ENCODE results near the gene CRTAC1. TPM values are rescaled to one million over a fixed set of nuclear protein-coding genes. Genes with fewer than 3 reads are reported as not detected.

Gene CRTAC1
- total and polyA plus RNA-seq, 12 donors = 0.22 to 12.4 (median 1.4) TPM

GRCh38 chr10:98020254-98020653, 10.2 kb downstream of the CRTAC1 start:
- WGBS, 2 donors = 79 to 81% methylated on average over 3 of the region's 3 CpGs
- ATAC-seq (no peak), DNase-seq (no peak)
- Histone ChIP-seq H3K36me3 (no peaks in the 10 kb centered on the region), H3K4me3 (no peak overlapping the region), H3K9me3 (no peaks in the 10 kb centered on the region), H3K27ac (no peak overlapping the region), H3K4me1 (no peaks in the 10 kb centered on the region), H3K27me3 (peaks cover 0 to 51% (median 32%) of the 10 kb centered on the region in 7 donors)
- TF ChIP-seq CTCF (IDR thresholded peaks at IDR 0.05) = no peak
- intact Hi-C loops (cut with DNase I) = no loop called here

GRCh38 chr10:98019784-98020183, 10.6 kb downstream of the CRTAC1 start:
- ATAC-seq (no peak), DNase-seq (no peak)
- intact Hi-C loops (cut with DNase I) = no loop called here
- no peak for TF ChIP-seq CTCF (IDR thresholded peaks at IDR 0.05)
- H3K27ac ChIP-seq = no peak overlapping the region
- H3K27me3 ChIP-seq = peaks cover 0 to 50% (median 28%) of the 10 kb centered on the region in 7 donors
- H3K9me3 ChIP-seq = no peaks in the 10 kb centered on the region
- no peaks in the 10 kb centered on the region for H3K36me3 ChIP-seq
- 43 to 55% methylated on average over 4 of the region's 4 CpGs for WGBS, 2 donors
- no peak overlapping the region for H3K4me3 ChIP-seq
- H3K4me1 ChIP-seq = no peaks in the 10 kb centered on the region

GRCh38 chr10:98016772-98017475, 13.5 kb downstream of the CRTAC1 start:
- DNase-seq (no peak), ATAC-seq (no peak)
- TF ChIP-seq CTCF (IDR thresholded peaks at IDR 0.05) = no peak
- Histone ChIP-seq H3K9me3 (no peaks in the 10 kb centered on the region), H3K4me1 (no peaks in the 10 kb centered on the region), H3K36me3 (no peaks in the 10 kb centered on the region), H3K27me3 (peaks cover 0 to 52% (median 27%) of the 10 kb centered on the region in 7 donors), H3K27ac (no peak overlapping the region), H3K4me3 (no peak overlapping the region)
- intact Hi-C loops (cut with DNase I) = no loop called here
- 85 to 90% methylated on average over 10 of the region's 10 CpGs for WGBS, 2 donors

- 87 to 89% methylated on average over 3 of the region's 3 CpGs for WGBS, 2 donors
- Histone ChIP-seq H3K27ac (no peak overlapping the region), H3K4me3 (no peak overlapping the region), H3K36me3 (no peaks in the 10 kb centered on the region), H3K9me3 (no peaks in the 10 kb centered on the region), H3K4me1 (no peaks in the 10 kb centered on the region), H3K27me3 (peaks cover 0 to 51% (median 22%) of the 10 kb centered on the region in 7 donors)
- no peak for TF ChIP-seq CTCF (IDR thresholded peaks at IDR 0.05)
- DNase-seq (no peak), ATAC-seq (no peak)
- intact Hi-C loops (cut with DNase I) = no loop called here
These were observed 16.6 kb downstream of the CRTAC1 start for GRCh38 chr10:98013776-98014175.
